Keratinocyte (primary cell): ENCODE results near the gene FBXO31. TPM values are rescaled to one million over a fixed set of nuclear protein-coding genes. Genes with fewer than 3 reads are reported as not detected.

Experiments
- DNase-seq: peaks from one replicate; pipeline ENCODE4 v3.0.0-alpha.2; 2011; ENCODE audit warnings: low read depth, missing footprints, low spot score
- FAIRE-seq: peaks from 2 replicates; lab custom pipeline; 2011; peaks lifted over from hg19 to GRCh38; lab: Jason Lieb, UNC
- H2AFZ ChIP-seq: 2 replicates; pipeline ENCODE4 v1.6.0; 2012; ENCODE audit warnings: low read length, control low read depth, inconsistent platforms; ENCODE audit not compliant: control insufficient read depth
- H3K27ac ChIP-seq: 2 replicates; pipeline ENCODE4 v1.5.1; 2011; ENCODE audit warnings: low read length; ENCODE audit not compliant: control insufficient read depth, insufficient read depth
- H3K27me3 ChIP-seq: 3 replicates; pipeline ENCODE4 v1.6.0; 2011; ENCODE audit warnings: low read length; ENCODE audit not compliant: control insufficient read depth, insufficient read depth; ENCODE audit errors: extremely low read depth
- H3K36me3 ChIP-seq, 2 experiments: 2 replicates in 1 of 2; 3 replicates in 1 of 2; pipeline ENCODE4 v1.5.1; 2011; ENCODE audit warnings: low read length in 2 of 2, mild to moderate bottlenecking in 1 of 2; ENCODE audit not compliant: control insufficient read depth in 2 of 2, insufficient read depth in 2 of 2; ENCODE audit errors: extremely low read depth in 1 of 2
- H3K4me1 ChIP-seq: 3 replicates; pipeline ENCODE4 v1.5.1; 2011; ENCODE audit warnings: low read length; ENCODE audit not compliant: control insufficient read depth, insufficient read depth; ENCODE audit errors: extremely low read depth
- H3K4me2 ChIP-seq: 3 replicates; pipeline ENCODE4 v1.6.0; 2011; ENCODE audit warnings: low read depth, low read length; ENCODE audit not compliant: control insufficient read depth, insufficient read depth; ENCODE audit errors: extremely low read depth
- H3K4me3 ChIP-seq, 3 experiments: fragments of 200-600 bp in 1 of 3; sonication (generic) in 1 of 3; 2 replicates in 2 of 3; 3 replicates in 1 of 3; pipeline ENCODE4 v1.5.1; 2011 to 2016; ENCODE audit warnings: low read length in 3 of 3, mild to moderate bottlenecking in 3 of 3, control low read depth in 2 of 3, inconsistent platforms in 1 of 3, low read depth in 1 of 3, mixed read lengths in 1 of 3, mixed run types in 1 of 3, moderate library complexity in 1 of 3; ENCODE audit not compliant: control insufficient read depth in 2 of 3, insufficient read depth in 2 of 3; ENCODE audit errors: extremely low read depth in 1 of 3
- H3K79me2 ChIP-seq: 2 replicates; pipeline ENCODE4 v1.6.0; 2012; ENCODE audit warnings: low read length; ENCODE audit not compliant: control insufficient read depth, insufficient read depth
- H3K9ac ChIP-seq: 3 replicates; pipeline ENCODE4 v1.6.0; 2011; ENCODE audit warnings: low read length; ENCODE audit not compliant: control insufficient read depth, insufficient read depth; ENCODE audit errors: extremely low read depth
- H3K9me1 ChIP-seq: 3 replicates; pipeline ENCODE4 v1.6.0; 2011; ENCODE audit warnings: low read length; ENCODE audit not compliant: control insufficient read depth, insufficient read depth; ENCODE audit errors: extremely low read depth
- H3K9me3 ChIP-seq: 2 replicates; pipeline ENCODE4 v1.5.1; 2012; ENCODE audit warnings: low read depth, low read length; ENCODE audit not compliant: control insufficient read depth
- H4K20me1 ChIP-seq: 3 replicates; pipeline ENCODE4 v1.6.0; 2011; ENCODE audit warnings: low read length; ENCODE audit not compliant: control insufficient read depth, insufficient read depth; ENCODE audit errors: extremely low read depth
- CTCF ChIP-seq, 3 experiments: IDR thresholded peaks in 1 of 3; conservative IDR thresholded peaks in 1 of 3; optimal IDR thresholded peaks in 1 of 3; 2 replicates in 2 of 3; 3 replicates in 1 of 3; pipeline versions ENCODE3 to v1.5.1; 2011; ENCODE audit warnings: low read length in 3 of 3, mild to moderate bottlenecking in 3 of 3, moderate library complexity in 2 of 3, control low read depth in 1 of 3, inconsistent platforms in 1 of 3; ENCODE audit not compliant: insufficient read depth in 2 of 3; ENCODE audit errors: extremely low read depth in 1 of 3
- EZH2 ChIP-seq: IDR thresholded peaks from one replicate; pipeline ENCODE4 v1.6.1; 2012; ENCODE audit warnings: inconsistent platforms, mild to moderate bottlenecking, low read length, moderate library complexity
- dilution Hi-C: fragments of 300-500 bp; cut with MboI; formaldehyde crosslinking; loops from one replicate; pipeline ENCODE4 v1.7.0; 2020; ENCODE audit warnings: low sequenced_read_pairs; ENCODE audit not compliant: extremely low pct_ligation_motif_present
- polyA plus RNA-seq, 5 experiments: library from polyadenylated mRNA; depleted of rRNA in 3 of 5; stranded (reverse) in 3 of 5; stranded (forward) in 1 of 5; unstranded in 1 of 5; fragments of >200 nt; gene quantifications; 1 replicate in 1 of 5; 2 replicates in 3 of 5; 3 replicates in 1 of 5; pipeline versions ENCODE4 v1.2.1 to v1.2.3, GENCODE V29; 2011 to 2012; ENCODE audit warnings: missing spikeins in 2 of 5, low read depth in 1 of 5, low replicate concordance in 1 of 5

The FBXO31 gene
- polyA plus RNA-seq, 1 donor (not counting 4 experiments of a cell fraction or from before 2014, with no cell fraction given): 17.0 TPM

GRCh38 chr16:87336434-87337240, 46.9 kb downstream of the FBXO31 start:
- no peaks in the 10 kb centered on the region for H3K4me1 ChIP-seq
- no peak overlapping the region for H3K4me3 ChIP-seq
- H3K27ac ChIP-seq: no peak overlapping the region
- no peak overlapping the region for H2AFZ ChIP-seq
- no peaks in the 10 kb centered on the region for H3K9me1 ChIP-seq
- H3K36me3 ChIP-seq: peaks cover 18 to 29% of the 10 kb centered on the region in 2 experiments
- H3K9me3 ChIP-seq: no peaks in the 10 kb centered on the region
- H3K9ac ChIP-seq: no peak overlapping the region
- dilution Hi-C loops: no loop called here
- TF ChIP-seq CTCF (optimal IDR thresholded peaks at IDR 0.05 in 1 of 3, IDR thresholded peaks at IDR 0.05 in 1 of 3, conservative IDR thresholded peaks at IDR 0.05 in 1 of 3; ENCODE audit: extremely low read depth in 1 of 3, insufficient read depth in 2 of 3, low read length in 3 of 3): no peak
- no peak for TF ChIP-seq EZH2
- no peaks in the 10 kb centered on the region for H4K20me1 ChIP-seq
- H3K27me3 ChIP-seq: no peaks in the 10 kb centered on the region
- no peak for DNase-seq
- FAIRE-seq: no peak
- H3K4me2 ChIP-seq: no peak overlapping the region
- H3K79me2 ChIP-seq: no peaks in the 10 kb centered on the region

GRCh38 chr16:87335625-87336433, 47.7 kb downstream of the FBXO31 start:
- Histone ChIP-seq H3K27me3 (no peaks in the 10 kb centered on the region), H3K9ac (no peak overlapping the region), H3K9me1 (no peaks in the 10 kb centered on the region), H3K4me3 (no peak overlapping the region), H2AFZ (no peak overlapping the region), H3K4me1 (no peaks in the 10 kb centered on the region), H3K27ac (no peak overlapping the region), H3K79me2 (no peaks in the 10 kb centered on the region), H4K20me1 (no peaks in the 10 kb centered on the region), H3K4me2 (no peak overlapping the region), H3K9me3 (no peaks in the 10 kb centered on the region), H3K36me3 (peaks cover 18 to 29% of the 10 kb centered on the region in 2 experiments)
- no peak for TF ChIP-seq CTCF (optimal IDR thresholded peaks at IDR 0.05 in 1 of 3, IDR thresholded peaks at IDR 0.05 in 1 of 3, conservative IDR thresholded peaks at IDR 0.05 in 1 of 3; ENCODE audit: extremely low read depth in 1 of 3, insufficient read depth in 2 of 3, low read length in 3 of 3)
- TF ChIP-seq EZH2: no peak
- dilution Hi-C loops: no loop called here
- FAIRE-seq (no peak), DNase-seq (no peak)
